Stimulated activated CD8-positive, alpha-beta memory T cell treated with anti-CD3 and anti-CD28 coated beads, Interleukin-15, amount 100 ng/mL, for 48 hours (primary cell): Measurements from ENCODE around the gene PEX14.

ENCODE experiments used
- DNase-seq, 2 donors: peaks; one replicate each; pipeline ENCODE4 v3.0.0-alpha.2; 2020; ENCODE audit warnings: low read depth in 2 of 2

The PEX14 gene

DNA sequence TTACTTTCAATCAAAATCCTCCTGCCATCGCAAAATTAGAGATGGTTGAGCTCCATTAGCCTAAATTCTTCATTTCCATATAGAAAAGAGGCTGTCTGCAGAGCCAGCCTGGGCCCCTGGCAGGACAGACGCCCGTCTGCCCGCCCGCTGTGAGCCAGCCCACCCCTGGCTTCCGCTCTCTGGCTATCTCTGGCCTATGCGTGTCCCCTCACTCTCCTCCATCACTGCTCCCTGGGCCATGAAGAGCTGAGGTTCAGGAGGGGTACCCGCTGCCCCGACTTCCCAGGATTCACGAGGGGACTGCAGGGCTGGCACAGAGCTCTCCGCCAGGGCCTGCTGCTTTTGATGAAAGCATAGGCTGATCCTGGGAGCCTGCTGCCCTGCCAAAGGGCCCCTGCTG, 204.1 kb downstream of the PEX14 start:
- DNase-seq = no peak

DNA sequence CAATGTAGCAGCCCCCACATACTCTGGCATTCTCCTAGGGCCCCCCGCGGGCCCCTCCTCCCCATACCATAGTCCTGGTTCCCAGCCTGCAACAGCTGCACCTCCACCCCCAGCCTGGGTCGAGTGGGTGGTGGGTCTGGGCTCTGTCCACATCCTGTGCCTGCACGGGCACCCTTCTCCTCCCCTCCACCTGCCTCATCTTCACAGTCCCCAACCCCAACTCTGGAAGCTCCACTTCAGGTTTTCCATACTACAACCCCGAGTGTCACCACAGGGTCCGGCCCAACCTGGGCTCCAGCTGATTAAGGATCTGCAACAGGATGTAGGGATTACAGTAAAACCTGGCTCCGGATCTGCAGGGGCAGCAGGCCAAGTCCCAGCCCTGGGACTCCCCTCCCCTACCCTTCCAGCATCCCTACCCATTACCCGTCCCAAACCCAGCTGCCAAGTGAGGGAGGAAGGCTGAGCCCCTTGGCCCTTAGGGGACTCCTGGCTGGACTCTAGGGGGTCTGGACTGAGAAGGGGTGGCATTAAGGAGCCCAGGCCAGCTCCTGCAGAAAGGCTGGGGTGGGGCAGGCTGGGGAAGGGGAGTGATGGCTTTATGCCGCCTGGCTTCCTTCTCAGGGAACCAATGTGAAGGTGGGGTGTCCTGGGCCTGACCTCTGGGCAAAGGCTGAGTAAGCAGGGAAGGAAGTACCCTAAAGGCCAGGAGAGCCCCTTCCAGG, 204.9 kb downstream of the PEX14 start:
- no peak for DNase-seq
